ENCODE results near the gene AMOTL2. TPM values are rescaled to one million over a fixed set of nuclear protein-coding genes. Genes with fewer than 3 reads are reported as not detected.

AMOTL2 gene
- total and polyA plus RNA-seq, 2 donors (not counting 1 experiment from before 2014, with no cell fraction given) = not detected

GRCh38 chr3:134355416-134355815 lies 18.8 kb downstream of the AMOTL2 start:
- Histone ChIP-seq H3K79me2 (ENCODE audit: control insufficient read depth, insufficient read depth, low read length) (no peaks in the 10 kb centered on the region), H3K27me3 (replicated peaks in 1 of 4; ENCODE audit: control extremely low read depth in 1 of 4, control insufficient read depth in 3 of 4, insufficient read depth in 4 of 4, low read length in 3 of 4) (no peaks in the 10 kb centered on the region), H3K9me3 (ENCODE audit: control extremely low read depth in 1 of 3, control insufficient read depth in 2 of 3, insufficient read depth in 1 of 3, low read length in 2 of 3) (no peaks in the 10 kb centered on the region), H3K4me1 (ENCODE audit: control insufficient read depth in 2 of 2, insufficient read depth in 2 of 2, low read length in 2 of 2) (no peaks in the 10 kb centered on the region), H4K20me1 (ENCODE audit: control insufficient read depth, insufficient read depth, low read length, poor library complexity, severe bottlenecking) (no peaks in the 10 kb centered on the region), H3K4me2 (replicated peaks; ENCODE audit: low read depth, low read length, poor library complexity, severe bottlenecking) (no peak overlapping the region), H3K36me3 (replicated peaks in 1 of 2; ENCODE audit: control extremely low read depth in 1 of 2, control insufficient read depth in 1 of 2, extremely low read depth in 1 of 2, insufficient read depth in 2 of 2, low read length in 1 of 2) (no peaks in the 10 kb centered on the region), H3K9ac (ENCODE audit: low read length) (no peak overlapping the region), H3K27ac (ENCODE audit: low read length in 2 of 2) (no peak overlapping the region), H2AFZ (ENCODE audit: insufficient read depth, low read depth, low read length, poor library complexity, severe bottlenecking) (no peak overlapping the region), H3K4me3 (ENCODE audit: control extremely low read depth in 1 of 5, extremely low read depth in 1 of 5, insufficient read depth in 1 of 5, low read depth in 2 of 5, low read length in 4 of 5) (no peak overlapping the region)
- no peak for ATAC-seq (ENCODE audit: low read depth)
- CTCF ChIA-PET = no interaction called here
- POLR2A ChIA-PET = no interaction called here
- intact Hi-C loops (cut with micrococcal nuclease) = loop anchor here (5.0 kb wide), 1 partner anchor 143 kb away; no protein-coding TSS in a partner anchor
- no peak for DNase-seq
- no peak overlapping the region for H3K27ac Mint-ChIP-seq
- peaks cover 11% of the 10 kb centered on the region for H3K27me3 Mint-ChIP-seq
- H3K4me3 Mint-ChIP-seq = no peak overlapping the region
- TF ChIP-seq CTCF (IDR thresholded peaks at IDR 0.05) (no peak), EZH2 (IDR thresholded peaks at IDR 0.05; ENCODE audit: borderline replicate concordance, insufficient read depth, low read depth, low read length, poor library complexity, severe bottlenecking) (no peak)
- no peaks in the 10 kb centered on the region for H3K9me3 Mint-ChIP-seq (ENCODE audit: insufficient read depth)
- H3K4me1 Mint-ChIP-seq = no peaks in the 10 kb centered on the region
- 78% methylated on average over 1 of the region's 5 CpGs for WGBS (ENCODE audit: insufficient coverage)

DNA sequence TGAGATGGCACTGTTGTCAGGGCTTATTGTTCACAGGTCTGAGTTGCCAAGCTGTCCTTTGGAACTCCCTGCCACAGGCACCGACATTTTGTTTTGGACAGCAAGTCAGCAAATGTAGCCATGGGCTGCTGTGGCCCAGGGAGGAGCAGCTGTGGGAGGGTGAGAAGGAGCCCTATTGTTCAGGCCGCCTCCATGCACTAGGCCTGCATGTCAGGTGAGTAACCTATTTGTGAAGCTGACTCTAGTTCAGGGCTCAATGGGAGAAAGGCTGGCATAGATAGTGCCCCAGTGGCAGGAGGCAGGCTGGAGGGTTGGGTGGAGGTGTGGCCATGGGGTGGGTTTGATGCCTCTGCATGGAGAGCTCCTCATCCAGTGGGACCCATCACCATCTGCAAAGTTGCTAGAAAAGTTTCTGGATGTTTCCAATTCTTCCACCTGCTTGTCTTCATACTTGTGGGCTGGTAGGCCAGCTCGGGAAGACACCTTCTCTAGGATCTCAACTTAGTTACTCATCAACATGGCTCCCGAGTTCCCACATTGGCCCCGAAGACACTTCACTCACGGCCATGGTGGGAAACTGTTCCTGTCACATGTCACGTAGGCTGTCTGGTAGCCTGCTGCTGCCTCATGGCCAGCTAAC lies 19.5 kb downstream of the AMOTL2 start:
- Histone ChIP-seq H3K9me3 (ENCODE audit: control extremely low read depth in 1 of 3, control insufficient read depth in 2 of 3, insufficient read depth in 1 of 3, low read length in 2 of 3) (no peaks in the 10 kb centered on the region), H3K27me3 (replicated peaks in 1 of 4; ENCODE audit: control extremely low read depth in 1 of 4, control insufficient read depth in 3 of 4, insufficient read depth in 4 of 4, low read length in 3 of 4) (no peaks in the 10 kb centered on the region), H4K20me1 (ENCODE audit: control insufficient read depth, insufficient read depth, low read length, poor library complexity, severe bottlenecking) (no peaks in the 10 kb centered on the region), H3K4me1 (ENCODE audit: control insufficient read depth in 2 of 2, insufficient read depth in 2 of 2, low read length in 2 of 2) (no peaks in the 10 kb centered on the region), H2AFZ (ENCODE audit: insufficient read depth, low read depth, low read length, poor library complexity, severe bottlenecking) (no peak overlapping the region), H3K79me2 (ENCODE audit: control insufficient read depth, insufficient read depth, low read length) (no peaks in the 10 kb centered on the region), H3K9ac (ENCODE audit: low read length) (no peak overlapping the region), H3K27ac (ENCODE audit: low read length in 2 of 2) (no peak overlapping the region), H3K4me3 (ENCODE audit: control extremely low read depth in 1 of 5, extremely low read depth in 1 of 5, insufficient read depth in 1 of 5, low read depth in 2 of 5, low read length in 4 of 5) (no peak overlapping the region), H3K4me2 (replicated peaks; ENCODE audit: low read depth, low read length, poor library complexity, severe bottlenecking) (no peak overlapping the region), H3K36me3 (replicated peaks in 1 of 2; ENCODE audit: control extremely low read depth in 1 of 2, control insufficient read depth in 1 of 2, extremely low read depth in 1 of 2, insufficient read depth in 2 of 2, low read length in 1 of 2) (no peaks in the 10 kb centered on the region)
- 95% methylated on average over 7 of the region's 7 CpGs for WGBS (ENCODE audit: insufficient coverage)
- H3K27ac Mint-ChIP-seq = no peak overlapping the region
- no peak overlapping the region for H3K4me3 Mint-ChIP-seq
- intact Hi-C loops (cut with micrococcal nuclease) = loop anchor here (5.0 kb wide), 1 partner anchor 142 kb away; no protein-coding TSS in a partner anchor
- no peaks in the 10 kb centered on the region for H3K9me3 Mint-ChIP-seq (ENCODE audit: insufficient read depth)
- H3K27me3 Mint-ChIP-seq = peaks cover 8% of the 10 kb centered on the region
- ChIA-PET CTCF (no interaction called here), POLR2A (no interaction called here)
- no peak for ATAC-seq (ENCODE audit: low read depth)
- H3K4me1 Mint-ChIP-seq = no peaks in the 10 kb centered on the region
- no peak for DNase-seq
- TF ChIP-seq EZH2 (IDR thresholded peaks at IDR 0.05; ENCODE audit: borderline replicate concordance, insufficient read depth, low read depth, low read length, poor library complexity, severe bottlenecking) = no peak
- TF ChIP-seq CTCF (IDR thresholded peaks at IDR 0.05) = no peak
